ACC112 (cell line): ENCODE measurements around the gene TFF2.

ENCODE experiments used
- H2AFZ ChIP-seq: fragments of 200-600 bp; sonication (generic); one replicate; pipeline ENCODE4 v1.6.0; 2017; ENCODE audit warnings: antibody characterized with exemption, low read length; ENCODE audit not compliant: unreplicated experiment
- H3K27ac ChIP-seq: fragments of 200-600 bp; sonication (generic); 2 replicates; pipeline ENCODE4 v1.5.1; 2014; ENCODE audit warnings: low read depth, mild to moderate bottlenecking, antibody characterized with exemption, low read length, moderate library complexity
- H3K27me3 ChIP-seq: fragments of 200-600 bp; sonication (generic); 2 replicates; pipeline ENCODE4 v1.6.1; 2014; ENCODE audit warnings: mild to moderate bottlenecking, antibody characterized with exemption, low read length, moderate library complexity, mixed read lengths; ENCODE audit not compliant: insufficient read depth
- H3K36me3 ChIP-seq: fragments of 200-600 bp; sonication (generic); 2 replicates; pipeline ENCODE4 v1.6.1; 2016; ENCODE audit warnings: mild to moderate bottlenecking, antibody characterized with exemption, low read length, moderate library complexity, mixed read lengths; ENCODE audit not compliant: insufficient read depth
- H3K4me1 ChIP-seq: fragments of 200-600 bp; sonication (generic); one replicate; pipeline ENCODE4 v1.6.1; 2016; ENCODE audit warnings: low read length, mixed read lengths; ENCODE audit not compliant: insufficient read depth, unreplicated experiment, control insufficient read depth
- H3K4me3 ChIP-seq: fragments of 200-600 bp; sonication (generic); 2 replicates; pipeline ENCODE4 v1.5.1; 2014; ENCODE audit warnings: mild to moderate bottlenecking, low read depth, low read length
- H3K79me2 ChIP-seq: fragments of 200-600 bp; sonication (generic); one replicate; pipeline ENCODE4 v1.6.0; 2016; ENCODE audit warnings: low read length; ENCODE audit not compliant: control insufficient read depth, unreplicated experiment, insufficient read depth

TFF2 gene

DNA sequence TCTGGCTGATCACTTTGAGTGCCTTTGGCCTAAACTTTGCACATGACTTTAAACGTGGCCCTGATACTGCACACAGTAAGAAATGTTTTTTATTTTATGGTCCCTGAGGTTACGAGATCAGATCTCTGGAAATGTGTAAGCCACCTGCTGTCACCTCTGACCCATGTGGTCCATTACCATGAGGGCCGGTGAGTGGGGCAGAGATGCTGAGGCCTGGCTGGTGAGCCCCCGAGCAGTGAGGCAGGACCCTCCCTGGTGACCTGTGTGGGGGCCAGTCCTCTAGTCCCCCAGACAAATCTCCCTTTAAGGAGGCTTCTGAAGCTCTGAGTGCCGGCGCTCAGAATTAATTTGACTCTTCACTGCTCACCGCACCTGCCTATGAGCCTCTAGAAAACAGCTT, 48.0 kb downstream of the TFF2 start:
- H3K27me3 ChIP-seq = peaks cover 75% of the 10 kb centered on the region
- no peak overlapping the region for H3K4me3 ChIP-seq
- no peaks in the 10 kb centered on the region for H3K36me3 ChIP-seq
- no peak overlapping the region for H3K27ac ChIP-seq
- H3K4me1 ChIP-seq = no peaks in the 10 kb centered on the region
- no peaks in the 10 kb centered on the region for H3K79me2 ChIP-seq
- no peak overlapping the region for H2AFZ ChIP-seq

DNA sequence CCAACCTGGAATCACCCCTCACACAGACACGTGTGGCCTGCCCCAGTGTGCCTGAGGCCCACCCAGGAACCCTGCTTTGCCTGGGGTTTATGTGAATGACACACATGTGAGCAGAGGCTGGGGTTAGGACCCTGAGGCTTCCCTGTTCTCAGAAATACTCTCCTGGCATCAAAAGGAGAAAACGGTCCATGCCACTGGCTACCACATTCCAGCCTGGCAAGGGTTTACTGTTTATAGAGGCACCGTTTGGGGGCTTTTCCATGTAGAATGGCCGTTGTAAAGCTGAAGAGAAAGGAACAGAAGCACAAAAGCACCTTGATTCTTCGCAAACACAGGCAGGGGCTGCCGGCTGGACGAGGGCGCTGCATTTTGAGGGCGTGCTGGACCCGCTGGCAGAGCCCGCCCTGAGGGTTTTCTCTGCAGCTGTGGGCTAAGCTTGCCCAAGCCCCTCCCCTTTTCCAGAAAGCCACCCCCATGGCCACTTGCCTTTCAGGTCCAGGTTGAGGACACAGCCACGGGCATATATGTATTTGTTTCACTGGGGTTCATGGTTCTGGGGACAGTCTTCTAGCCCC, 48.6 kb downstream of the TFF2 start:
- Histone ChIP-seq H2AFZ (no peak overlapping the region), H3K36me3 (no peaks in the 10 kb centered on the region), H3K4me3 (no peak overlapping the region), H3K79me2 (no peaks in the 10 kb centered on the region), H3K27ac (no peak overlapping the region), H3K27me3 (peaks cover 75% of the 10 kb centered on the region), H3K4me1 (no peaks in the 10 kb centered on the region)

DNA sequence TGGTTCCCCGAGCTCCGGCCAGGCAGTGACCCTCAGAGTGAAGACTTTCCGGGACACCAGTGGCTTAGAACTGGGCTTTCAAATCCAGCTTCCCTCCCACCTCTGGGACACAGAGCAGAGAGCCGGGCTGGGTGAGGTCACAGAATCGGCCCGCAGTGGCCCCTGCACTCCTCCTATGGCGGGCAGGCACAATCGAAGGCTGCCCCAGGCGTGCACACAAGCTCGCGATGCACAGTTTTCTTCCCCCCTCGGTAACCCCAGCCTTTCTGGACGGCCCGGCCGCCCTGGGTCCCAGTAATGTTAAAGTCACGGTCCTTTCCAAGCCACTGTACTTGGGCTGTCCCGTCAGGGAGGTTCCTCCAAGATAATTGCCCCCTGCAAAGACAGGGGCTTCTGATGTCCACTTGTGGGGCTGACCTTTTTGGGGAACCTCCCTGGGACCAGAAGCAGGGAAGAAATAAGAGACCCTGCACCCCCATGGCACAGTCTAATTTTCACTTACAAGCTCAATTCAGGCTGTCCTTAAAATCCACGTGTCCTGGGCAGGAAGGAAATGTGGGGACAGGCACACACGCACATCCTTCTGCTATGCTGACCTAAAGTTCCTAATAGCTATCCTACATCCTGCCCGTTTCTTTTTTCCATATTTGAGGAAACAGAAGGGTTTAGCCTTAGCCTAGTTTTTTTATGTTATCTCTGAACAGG, 49.3 kb downstream of the TFF2 start:
- Histone ChIP-seq H3K27me3 (peaks cover 75% of the 10 kb centered on the region), H3K4me1 (no peaks in the 10 kb centered on the region), H3K79me2 (no peaks in the 10 kb centered on the region), H3K36me3 (no peaks in the 10 kb centered on the region), H2AFZ (no peak overlapping the region), H3K4me3 (no peak overlapping the region), H3K27ac (no peak overlapping the region)

GRCh38 chr21:42300956-42301355, 49.8 kb downstream of the TFF2 start:
- Histone ChIP-seq H3K4me1 (no peaks in the 10 kb centered on the region), H3K79me2 (no peaks in the 10 kb centered on the region), H3K4me3 (no peak overlapping the region), H3K36me3 (no peaks in the 10 kb centered on the region), H3K27ac (no peak overlapping the region), H2AFZ (no peak overlapping the region), H3K27me3 (peaks cover 74% of the 10 kb centered on the region)

GRCh38 chr21:42300045-42300583, 50.7 kb downstream of the TFF2 start:
- Histone ChIP-seq H3K79me2 (no peaks in the 10 kb centered on the region), H3K36me3 (no peaks in the 10 kb centered on the region), H3K4me3 (no peak overlapping the region), H3K4me1 (no peaks in the 10 kb centered on the region), H3K27ac (no peak overlapping the region), H3K27me3 (peaks cover 81% of the 10 kb centered on the region), H2AFZ (no peak overlapping the region)

DNA sequence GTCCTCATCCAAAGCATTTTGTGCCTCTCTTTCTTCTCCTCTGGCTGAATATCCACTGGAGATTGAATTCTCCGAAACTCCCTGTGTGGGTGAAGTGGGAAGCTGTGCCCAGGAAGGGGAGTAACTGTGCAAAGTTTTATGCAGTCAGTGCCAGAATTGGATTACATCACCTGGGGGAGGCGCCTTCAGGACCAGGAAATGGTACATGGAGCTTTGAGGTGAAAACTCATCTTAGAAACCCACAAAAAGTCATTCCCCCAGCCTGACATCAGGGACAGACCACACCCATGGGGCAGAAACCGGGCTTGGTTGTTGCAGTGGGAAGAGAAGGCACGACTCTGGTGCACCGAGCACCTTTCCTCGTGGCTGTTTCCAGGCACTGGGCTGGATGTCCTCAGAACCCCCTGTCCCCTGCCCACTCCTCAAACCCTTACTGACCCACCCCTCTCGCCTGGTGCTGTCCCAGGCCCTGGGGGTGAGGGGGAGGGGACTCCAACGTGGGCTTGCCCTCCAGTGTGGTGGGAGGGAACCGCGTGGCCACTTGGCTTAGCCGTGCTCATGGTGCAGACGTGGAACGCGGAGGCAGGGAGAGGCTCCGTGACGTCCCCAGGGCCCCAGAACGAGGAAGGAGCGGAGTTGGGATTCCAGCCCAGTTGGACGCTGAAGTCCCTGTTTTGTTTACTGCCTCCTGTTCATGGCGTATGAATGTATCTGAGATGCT, 51.3 kb downstream of the TFF2 start:
- Histone ChIP-seq H3K4me3 (no peak overlapping the region), H3K27me3 (peaks cover 76% of the 10 kb centered on the region), H3K79me2 (no peaks in the 10 kb centered on the region), H3K36me3 (no peaks in the 10 kb centered on the region), H3K27ac (no peak overlapping the region), H2AFZ (no peak overlapping the region), H3K4me1 (no peaks in the 10 kb centered on the region)

GRCh38 chr21:42298657-42299056, 52.1 kb downstream of the TFF2 start:
- no peaks in the 10 kb centered on the region for H3K4me1 ChIP-seq
- no peaks in the 10 kb centered on the region for H3K79me2 ChIP-seq
- H3K27ac ChIP-seq = no peak overlapping the region
- no peaks in the 10 kb centered on the region for H3K36me3 ChIP-seq
- H2AFZ ChIP-seq = no peak overlapping the region
- H3K4me3 ChIP-seq = no peak overlapping the region
- peaks cover 68% of the 10 kb centered on the region for H3K27me3 ChIP-seq

GRCh38 chr21:42298237-42298636, 52.6 kb downstream of the TFF2 start:
- H3K4me3 ChIP-seq = no peak overlapping the region
- no peaks in the 10 kb centered on the region for H3K36me3 ChIP-seq
- no peak overlapping the region for H2AFZ ChIP-seq
- no peaks in the 10 kb centered on the region for H3K79me2 ChIP-seq
- H3K27ac ChIP-seq = no peak overlapping the region
- H3K27me3 ChIP-seq = peaks cover 64% of the 10 kb centered on the region
- no peaks in the 10 kb centered on the region for H3K4me1 ChIP-seq

DNA sequence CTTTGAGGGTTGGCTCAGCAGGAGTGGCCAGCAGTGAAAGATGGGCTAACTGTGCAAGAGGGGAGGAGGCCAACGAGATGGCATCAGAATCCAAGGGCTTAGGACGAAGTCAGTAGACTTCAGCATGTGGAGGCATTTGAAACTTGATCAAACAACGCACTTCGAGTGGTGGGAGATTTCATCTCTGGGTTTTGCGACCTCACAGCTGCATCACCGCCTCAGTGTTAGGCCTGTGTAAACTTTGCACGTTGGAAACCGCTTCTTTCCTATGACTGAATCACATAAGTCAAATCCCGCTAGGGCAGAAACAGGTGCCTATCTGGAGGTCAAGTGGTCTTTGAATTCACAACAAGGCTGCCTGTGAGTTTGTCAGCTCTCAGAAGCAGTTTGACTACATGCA, 53.4 kb downstream of the TFF2 start:
- no peak overlapping the region for H3K27ac ChIP-seq
- H3K4me3 ChIP-seq = no peak overlapping the region
- H3K36me3 ChIP-seq = no peaks in the 10 kb centered on the region
- H2AFZ ChIP-seq = no peak overlapping the region
- H3K4me1 ChIP-seq = no peaks in the 10 kb centered on the region
- H3K27me3 ChIP-seq = peaks cover 57% of the 10 kb centered on the region
- no peaks in the 10 kb centered on the region for H3K79me2 ChIP-seq

GRCh38 chr21:42296501-42296900, 54.3 kb downstream of the TFF2 start:
- Histone ChIP-seq H2AFZ (no peak overlapping the region), H3K27ac (no peak overlapping the region), H3K36me3 (no peaks in the 10 kb centered on the region), H3K27me3 (peaks cover 56% of the 10 kb centered on the region), H3K4me1 (no peaks in the 10 kb centered on the region), H3K4me3 (no peak overlapping the region), H3K79me2 (no peaks in the 10 kb centered on the region)
